GM12892 (cell line): ENCODE data around the gene MYOD1.

Experiments used
- POLR2A ChIP-seq: IDR thresholded peaks from 2 replicates; pipeline ENCODE4 v1.6.1; 2011; ENCODE audit warnings: low read depth, low read length, control low read depth
- POLR2AphosphoS5 ChIP-seq: IDR thresholded peaks from 2 replicates; pipeline ENCODE4 v1.6.1; 2011; ENCODE audit warnings: low read depth, low read length, control low read depth
- TAF1 ChIP-seq: IDR thresholded peaks from 2 replicates; pipeline ENCODE4 v1.6.1; 2011; ENCODE audit warnings: low read depth, mild to moderate bottlenecking, control low read depth, low read length, borderline replicate concordance

DNA sequence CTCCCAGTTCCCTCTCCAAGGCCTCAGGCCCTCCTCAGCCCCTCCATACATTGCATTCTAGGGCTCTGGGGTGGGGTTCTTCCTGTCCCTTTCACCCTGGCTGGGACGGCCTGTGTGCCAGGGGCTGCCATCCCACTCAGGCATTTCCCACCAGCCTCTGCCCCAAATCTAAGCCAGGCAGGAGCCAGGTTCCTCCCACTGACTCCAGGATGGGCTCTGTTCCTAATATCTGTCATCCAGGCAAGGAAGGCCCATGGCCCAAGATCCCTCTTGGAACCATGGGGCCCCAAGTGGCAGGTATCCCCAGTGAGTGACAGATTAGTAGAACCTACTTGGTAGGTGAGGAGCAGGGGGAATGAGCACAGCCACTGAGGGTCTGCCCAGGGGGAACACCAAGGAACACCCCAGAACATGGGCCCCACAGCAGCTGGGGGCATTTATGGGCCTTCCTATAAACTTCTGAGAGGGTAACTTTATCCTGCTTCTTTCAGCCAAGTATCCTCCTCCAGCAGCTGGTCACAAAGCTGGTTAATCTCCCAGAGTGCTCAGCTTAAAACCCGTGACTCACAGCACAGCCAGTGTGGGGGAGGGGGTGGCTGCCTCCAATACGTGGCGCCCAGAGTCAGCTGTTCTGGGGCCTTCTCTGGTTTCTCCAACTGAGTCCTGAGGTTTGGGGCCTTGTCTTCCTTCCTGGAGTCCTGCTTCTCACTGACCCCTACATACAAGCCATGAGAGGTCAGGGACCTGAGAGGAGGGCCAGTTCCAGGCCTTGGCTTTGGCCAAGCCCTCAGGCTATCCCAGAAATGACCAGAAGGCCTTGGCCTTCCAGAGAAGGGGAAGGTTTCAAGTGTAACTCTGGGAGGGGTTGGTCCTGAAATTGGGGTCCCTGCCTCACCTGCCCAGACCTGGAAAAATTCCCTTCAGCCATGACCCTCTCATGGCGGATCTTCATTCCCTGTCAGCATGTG, 19.9 kb upstream of the MYOD1 start:
- TF ChIP-seq POLR2AphosphoS5 (no peak), POLR2A (no peak), TAF1 (no peak)
